GM20000 (cell line): Measurements from ENCODE around the gene PPP2R2D.

Experiments used
- DNase-seq: peaks from one replicate; pipeline ENCODE4 v3.0.0; 2012; ENCODE audit warnings: low spot score
- TF ChIP-seq, protein P1 (sequence below): IDR thresholded peaks from 2 replicates; pipeline ENCODE4 v1.5.1; 2012; ENCODE audit warnings: mild to moderate bottlenecking, control low read depth; ENCODE audit errors: extremely low read depth, missing control alignments

The PPP2R2D gene

DNA sequence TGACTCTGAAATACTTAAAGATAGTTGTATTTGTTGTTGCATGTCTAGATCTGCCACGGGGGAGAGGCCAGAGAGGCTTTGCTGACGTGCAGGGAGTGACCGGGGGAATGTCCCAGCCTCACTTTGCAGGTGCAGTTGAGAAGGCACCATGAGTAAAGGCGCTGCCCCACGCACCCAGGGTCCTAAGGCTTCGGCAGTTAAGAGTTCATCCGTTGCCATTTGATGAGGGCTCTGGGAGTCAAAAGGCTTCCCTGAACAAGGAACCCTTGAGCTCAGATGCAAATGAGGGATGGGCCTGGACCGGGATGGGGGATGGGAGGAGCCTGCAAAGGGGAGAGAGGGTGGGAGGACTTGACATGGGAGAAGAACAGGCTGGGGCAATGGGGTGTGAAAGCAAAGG, 20.4 kb downstream of the PPP2R2D start:
- TF ChIP-seq, protein P1, sequence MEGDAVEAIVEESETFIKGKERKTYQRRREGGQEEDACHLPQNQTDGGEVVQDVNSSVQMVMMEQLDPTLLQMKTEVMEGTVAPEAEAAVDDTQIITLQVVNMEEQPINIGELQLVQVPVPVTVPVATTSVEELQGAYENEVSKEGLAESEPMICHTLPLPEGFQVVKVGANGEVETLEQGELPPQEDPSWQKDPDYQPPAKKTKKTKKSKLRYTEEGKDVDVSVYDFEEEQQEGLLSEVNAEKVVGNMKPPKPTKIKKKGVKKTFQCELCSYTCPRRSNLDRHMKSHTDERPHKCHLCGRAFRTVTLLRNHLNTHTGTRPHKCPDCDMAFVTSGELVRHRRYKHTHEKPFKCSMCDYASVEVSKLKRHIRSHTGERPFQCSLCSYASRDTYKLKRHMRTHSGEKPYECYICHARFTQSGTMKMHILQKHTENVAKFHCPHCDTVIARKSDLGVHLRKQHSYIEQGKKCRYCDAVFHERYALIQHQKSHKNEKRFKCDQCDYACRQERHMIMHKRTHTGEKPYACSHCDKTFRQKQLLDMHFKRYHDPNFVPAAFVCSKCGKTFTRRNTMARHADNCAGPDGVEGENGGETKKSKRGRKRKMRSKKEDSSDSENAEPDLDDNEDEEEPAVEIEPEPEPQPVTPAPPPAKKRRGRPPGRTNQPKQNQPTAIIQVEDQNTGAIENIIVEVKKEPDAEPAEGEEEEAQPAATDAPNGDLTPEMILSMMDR: no peak
- peak; percentile 62 for DNase-seq

DNA sequence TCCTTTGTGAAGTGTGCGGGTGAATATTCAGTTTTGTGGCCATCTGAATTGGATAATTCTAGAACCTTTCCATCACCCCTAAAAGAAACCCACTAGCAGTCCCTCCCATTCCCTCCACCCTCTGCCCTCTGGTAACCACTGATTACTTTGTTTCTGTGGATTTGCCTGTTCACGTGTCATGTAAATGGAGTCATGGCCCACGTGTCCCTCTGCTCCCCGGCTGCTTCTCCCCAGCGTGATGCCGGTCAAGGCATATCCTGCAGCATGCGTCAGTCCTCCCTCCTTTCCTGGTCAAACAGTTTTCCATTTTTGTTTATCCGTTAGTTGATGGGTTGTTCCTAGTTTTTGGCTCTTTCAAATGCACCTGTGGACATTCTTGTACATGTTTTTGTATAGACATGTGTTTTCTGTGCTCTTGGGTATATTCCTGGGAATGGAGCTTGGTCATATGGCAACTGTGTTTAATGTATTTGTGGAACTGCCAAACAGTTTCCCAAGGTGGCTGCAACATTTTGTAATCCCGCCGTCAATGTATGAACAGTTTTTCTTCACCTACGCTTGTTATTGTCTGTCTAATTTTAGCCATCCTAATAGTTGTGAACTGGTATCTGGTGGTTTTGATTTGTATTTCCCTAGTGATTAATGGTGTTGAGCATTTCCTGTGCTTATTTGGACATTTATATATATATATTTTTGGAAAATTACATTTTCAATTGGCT, 22.4 kb downstream of the PPP2R2D start:
- DNase-seq: no peak
- TF ChIP-seq, protein P1: no peak

DNA sequence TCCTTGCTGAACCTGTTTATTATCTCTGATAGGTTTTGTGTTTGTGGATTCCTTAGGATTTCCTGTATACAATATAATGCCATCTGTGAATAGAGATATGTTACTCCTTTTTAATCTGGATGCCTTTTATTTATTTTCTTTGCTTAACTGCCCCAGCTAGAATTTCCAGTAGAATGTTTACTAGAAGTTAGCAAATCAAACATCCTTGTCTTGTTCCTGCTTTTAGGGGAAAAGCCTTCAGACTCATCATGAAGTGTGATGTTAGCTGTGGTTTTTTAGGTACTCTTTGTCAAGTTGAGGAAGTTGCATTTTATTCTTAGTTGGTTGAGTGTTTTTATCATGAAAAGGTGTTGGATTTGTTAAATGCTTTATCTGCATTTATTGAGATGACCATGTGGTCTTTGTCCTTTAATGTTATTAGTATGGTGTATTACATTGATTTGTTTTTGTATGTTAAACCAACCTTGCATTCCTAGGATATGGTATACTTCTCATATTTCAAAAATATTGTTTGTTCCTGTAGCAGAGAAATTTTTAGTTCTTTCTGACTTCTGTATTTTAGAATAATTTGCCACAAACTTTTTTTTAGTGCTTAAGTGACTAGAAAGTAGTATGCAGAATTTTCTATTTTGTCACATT, 24.3 kb downstream of the PPP2R2D start:
- DNase-seq: no peak
- TF ChIP-seq, protein P1: no peak

DNA sequence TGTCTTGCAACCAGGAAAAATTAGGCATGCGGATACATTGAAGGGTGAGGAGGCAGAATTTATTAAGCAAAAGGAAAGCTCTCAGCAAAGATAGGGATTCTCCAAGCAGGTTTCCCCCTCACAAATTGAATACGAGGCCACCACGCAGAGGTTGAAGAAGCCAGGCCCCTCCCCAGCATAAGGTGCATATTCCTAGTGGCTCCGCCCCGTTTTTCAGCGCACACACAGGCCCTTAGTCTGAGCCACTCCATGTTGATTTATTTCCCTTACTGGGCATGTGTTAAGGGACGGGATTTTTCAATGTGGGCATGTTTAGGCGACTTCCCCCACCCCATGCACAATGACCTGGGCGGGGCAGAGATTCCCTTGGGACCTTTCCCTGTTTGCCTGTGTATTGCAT, 24.9 kb downstream of the PPP2R2D start:
- TF ChIP-seq, protein P1: no peak

DNA sequence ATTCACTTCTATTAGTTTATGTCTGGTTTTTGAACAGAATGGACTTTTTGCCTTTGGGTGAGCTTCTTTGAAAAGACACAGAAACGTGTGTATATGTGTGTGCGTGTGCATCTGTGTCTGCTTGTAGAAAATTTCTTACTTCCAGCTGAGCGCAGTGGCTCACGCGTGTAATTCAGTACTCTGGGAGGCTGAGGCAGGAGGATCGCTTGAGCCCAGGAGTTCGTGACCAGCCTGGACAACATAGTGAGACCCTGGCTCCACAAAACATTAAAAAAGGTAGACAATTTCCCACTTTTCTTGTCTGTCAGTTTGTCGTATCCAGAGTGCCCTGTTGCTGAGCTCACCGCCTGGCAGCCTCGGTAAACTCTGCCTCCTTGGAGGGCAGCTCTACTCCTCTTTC, 25.4 kb downstream of the PPP2R2D start:
- TF ChIP-seq, protein P1: no peak
- DNase-seq: no peak

More for the DNA sequence above, 24.9 kb downstream of the PPP2R2D start:
- no peak for DNase-seq

DNA sequence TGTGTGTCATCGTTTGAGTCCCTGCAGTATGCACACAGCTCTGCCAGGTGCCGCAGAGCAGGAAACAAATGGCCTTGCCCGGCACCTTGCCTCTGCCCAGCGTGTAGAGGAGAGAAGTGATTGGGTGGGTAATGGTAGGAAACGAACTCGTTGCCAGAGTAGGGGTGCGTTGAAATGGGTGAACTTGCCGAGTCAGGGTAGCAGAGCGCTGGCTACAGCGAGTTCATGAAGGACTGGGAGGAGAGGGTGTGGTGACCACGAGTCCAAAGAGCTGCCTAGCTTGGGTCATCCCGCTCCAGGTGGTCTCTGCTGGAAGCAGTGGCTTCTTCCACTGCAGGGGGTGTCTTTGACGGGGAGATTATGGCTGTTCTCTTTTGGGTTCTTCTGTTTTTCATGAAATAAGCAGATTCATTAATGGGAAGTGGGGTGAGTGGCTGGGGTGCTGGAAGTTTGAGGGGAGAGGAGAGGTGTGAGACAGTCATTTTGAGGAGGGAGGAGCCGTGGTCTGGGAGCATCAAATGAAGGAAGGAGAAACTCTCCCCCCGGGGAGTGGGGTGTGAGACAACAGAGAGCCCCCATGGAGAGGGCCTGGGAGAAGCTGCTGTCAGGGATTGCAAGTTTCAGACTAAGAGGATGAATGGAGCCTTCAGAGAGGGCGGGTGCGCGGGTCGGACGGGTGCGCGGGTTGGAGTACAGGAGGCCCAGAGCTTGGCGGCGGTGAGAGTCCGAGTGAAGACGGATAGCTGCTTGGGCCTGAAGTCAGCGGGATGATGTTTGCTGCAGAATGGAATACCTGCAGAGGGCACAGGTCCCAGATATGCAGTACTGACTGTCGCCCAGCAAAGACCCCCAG, 26.2 kb downstream of the PPP2R2D start:
- TF ChIP-seq, protein P1: no peak

More for the DNA sequence above, 26.2 kb downstream of the PPP2R2D start:
- DNase-seq: no peak
